Stimulated activated CD4-positive, alpha-beta T cell treated with anti-CD3 and anti-CD28 coated beads, Interleukin-15, amount 100 ng/mL, for 48 hours (primary cell): ENCODE data around the gene PTPRN2.
"Not testable (repeated sequence)": the region's sequence is repeated elsewhere in the genome, so short reads cannot be mapped to it uniquely, and the experiment has no call there.

Experiments
- DNase-seq, 2 donors: peaks; one replicate each; pipeline ENCODE4 v3.0.0-alpha.2; 2020; ENCODE audit warnings: low read depth in 2 of 2

Gene PTPRN2

GRCh38 chr7:158279539-158280447, 307.8 kb downstream of the PTPRN2 start:
- no peak for DNase-seq

GRCh38 chr7:158278745-158279320, 308.8 kb downstream of the PTPRN2 start:
- no peak for DNase-seq

- DNase-seq = no peak
These were observed 310.1 kb downstream of the PTPRN2 start for GRCh38 chr7:158277219-158278141.

GRCh38 chr7:158276414-158277218, 311.0 kb downstream of the PTPRN2 start:
- DNase-seq = no peak

- no peak for DNase-seq
These were observed 311.8 kb downstream of the PTPRN2 start for GRCh38 chr7:158275711-158276413.

GRCh38 chr7:158274996-158275395, 312.6 kb downstream of the PTPRN2 start:
- no peak for DNase-seq

GRCh38 chr7:158274404-158274811, 313.2 kb downstream of the PTPRN2 start:
- no peak for DNase-seq

- not testable (repeated sequence) for DNase-seq
These were observed 313.8 kb downstream of the PTPRN2 start for GRCh38 chr7:158273756-158274342.

GRCh38 chr7:158273138-158273651, 314.4 kb downstream of the PTPRN2 start:
- no peak for DNase-seq

- no peak for DNase-seq
These were observed 315.0 kb downstream of the PTPRN2 start for GRCh38 chr7:158272509-158273137.

GRCh38 chr7:158272091-158272490, 315.5 kb downstream of the PTPRN2 start:
- no peak for DNase-seq

GRCh38 chr7:158271646-158272045, 316.0 kb downstream of the PTPRN2 start:
- DNase-seq = no peak

- DNase-seq = no peak
These were observed 316.7 kb downstream of the PTPRN2 start for GRCh38 chr7:158270856-158271413.

- DNase-seq = no peak
These were observed 317.4 kb downstream of the PTPRN2 start for GRCh38 chr7:158270106-158270775.

GRCh38 chr7:158268816-158269535, 318.6 kb downstream of the PTPRN2 start:
- no peak for DNase-seq

GRCh38 chr7:158267742-158268435, 319.7 kb downstream of the PTPRN2 start:
- DNase-seq = no peak
